Measurements from ENCODE around the gene ZNF695.

Gene ZNF695

DNA sequence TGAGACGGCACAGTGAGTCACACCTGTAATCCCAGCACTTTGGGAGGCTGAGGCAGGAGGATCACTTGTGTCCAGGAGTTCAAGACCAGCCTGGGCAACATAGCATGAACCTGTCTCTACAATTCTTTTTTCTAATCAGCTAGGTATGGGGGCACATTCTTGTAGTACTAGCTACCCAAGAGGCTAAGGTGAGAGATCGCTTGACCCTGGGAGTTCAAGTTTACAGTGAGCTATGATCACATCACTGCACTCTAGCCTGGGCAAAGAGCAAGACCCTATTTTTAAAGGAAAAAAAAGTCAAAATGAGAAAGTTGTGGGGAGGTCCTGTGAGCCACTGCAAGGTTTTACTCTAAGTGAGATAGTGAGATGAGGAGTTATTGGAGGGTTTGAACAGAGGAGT is 41.4 kb downstream of the ZNF695 start:
- H3K36me3 ChIP-seq = peaks cover 88% of the 10 kb centered on the region
- H3K9ac ChIP-seq = no peak overlapping the region
- 0 out of 2 replicates have a peak, but pooled peaks cover 3% of the 10 kb centered on the region for H3K27me3 ChIP-seq
- H4K20me1 ChIP-seq = no peaks in the 10 kb centered on the region
- no peaks in the 10 kb centered on the region for H3K4me1 ChIP-seq
- no peak overlapping the region for H3K27ac ChIP-seq
- peaks cover 87% of the 10 kb centered on the region for H3K9me3 ChIP-seq
- no peak overlapping the region for H3K4me3 ChIP-seq
- no peak for TF ChIP-seq Cebpa-rat (IDR thresholded peaks at IDR 0.05)
- H3K4me2 ChIP-seq = no peak overlapping the region

- Histone ChIP-seq H3K4me1 (peaks cover 13% of the 10 kb centered on the region), H3K9ac (no peak overlapping the region), H4K20me1 (no peaks in the 10 kb centered on the region), H3K27me3 (no peaks in the 10 kb centered on the region), H3K36me3 (peaks cover 56% of the 10 kb centered on the region), H3K27ac (peak overlapping the region; percentile 42; the same call in 1 of the 2 replicates), H3K4me2 (peak overlapping the region; percentile 50), H3K9me3 (peaks cover 40% of the 10 kb centered on the region), H3K4me3 (no peak overlapping the region)
- no peak for TF ChIP-seq Cebpa-rat (IDR thresholded peaks at IDR 0.05)
These were observed 47.7 kb downstream of the ZNF695 start for GRCh38 chr1:246959944-246960693.

- Histone ChIP-seq H3K27ac (no peak overlapping the region), H3K27me3 (no peaks in the 10 kb centered on the region), H3K4me3 (no peak overlapping the region), H4K20me1 (no peaks in the 10 kb centered on the region), H3K4me2 (no peak overlapping the region), H3K36me3 (peaks cover 52% of the 10 kb centered on the region), H3K9ac (no peak overlapping the region), H3K4me1 (peaks cover 12% of the 10 kb centered on the region), H3K9me3 (peaks cover 23% of the 10 kb centered on the region)
- no peak for TF ChIP-seq Cebpa-rat (IDR thresholded peaks at IDR 0.05)
These were observed 53.7 kb downstream of the ZNF695 start for GRCh38 chr1:246954126-246954525.

- Histone ChIP-seq H3K4me2 (no peak overlapping the region), H3K9ac (no peak overlapping the region), H3K27ac (0 out of 2 replicates have a peak overlapping the region, but pooled peaks have one; percentile 18), H4K20me1 (no peaks in the 10 kb centered on the region), H3K4me3 (no peak overlapping the region), H3K9me3 (peaks cover 7% of the 10 kb centered on the region; the same call in 1 of the 2 replicates), H3K4me1 (peaks cover 13% of the 10 kb centered on the region), H3K27me3 (no peaks in the 10 kb centered on the region), H3K36me3 (peaks cover 27% of the 10 kb centered on the region)
- TF ChIP-seq Cebpa-rat (IDR thresholded peaks at IDR 0.05) = no peak
These were observed 56.4 kb downstream of the ZNF695 start for GRCh38 chr1:246951413-246951812.

DNA sequence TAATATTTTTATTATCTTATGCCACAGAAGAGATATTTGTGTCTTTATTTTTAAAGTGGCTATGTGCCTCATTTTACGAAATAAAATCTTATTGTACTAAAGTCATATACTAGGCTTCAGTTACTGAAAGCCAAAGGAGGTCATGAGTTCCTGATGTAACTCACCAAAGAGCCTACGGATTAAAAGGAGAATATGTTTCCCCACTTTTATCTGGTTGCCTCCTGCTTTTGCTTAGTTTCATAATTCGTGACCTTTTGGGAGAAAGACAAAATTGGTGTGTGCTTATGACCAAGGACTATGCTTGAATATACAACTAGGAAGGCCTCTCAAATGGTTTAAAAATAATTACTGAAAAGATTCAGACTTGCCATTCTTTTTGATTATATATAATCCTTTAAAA is 57.9 kb downstream of the ZNF695 start:
- Histone ChIP-seq H3K27me3 (no peaks in the 10 kb centered on the region), H3K36me3 (peaks cover 26% of the 10 kb centered on the region), H3K27ac (no peak overlapping the region), H3K4me1 (peaks cover 13% of the 10 kb centered on the region), H3K9me3 (peaks cover 7% of the 10 kb centered on the region; the same call in 1 of the 2 replicates), H3K4me2 (no peak overlapping the region), H3K9ac (no peak overlapping the region), H4K20me1 (no peaks in the 10 kb centered on the region), H3K4me3 (no peak overlapping the region)
- no peak for TF ChIP-seq Cebpa-rat (IDR thresholded peaks at IDR 0.05)

GRCh38 chr1:246947255-246947654 is 60.6 kb downstream of the ZNF695 start:
- no peak overlapping the region for H3K9ac ChIP-seq
- H3K36me3 ChIP-seq = peaks cover 41% of the 10 kb centered on the region
- peaks cover 7% of the 10 kb centered on the region; the same call in 1 of the 2 replicates for H3K9me3 ChIP-seq
- no peak overlapping the region for H3K27ac ChIP-seq
- H3K27me3 ChIP-seq = no peaks in the 10 kb centered on the region
- peaks cover 13% of the 10 kb centered on the region for H3K4me1 ChIP-seq
- no peak for TF ChIP-seq Cebpa-rat (IDR thresholded peaks at IDR 0.05)
- no peak overlapping the region for H3K4me3 ChIP-seq
- H4K20me1 ChIP-seq = no peaks in the 10 kb centered on the region
- no peak overlapping the region for H3K4me2 ChIP-seq

DNA sequence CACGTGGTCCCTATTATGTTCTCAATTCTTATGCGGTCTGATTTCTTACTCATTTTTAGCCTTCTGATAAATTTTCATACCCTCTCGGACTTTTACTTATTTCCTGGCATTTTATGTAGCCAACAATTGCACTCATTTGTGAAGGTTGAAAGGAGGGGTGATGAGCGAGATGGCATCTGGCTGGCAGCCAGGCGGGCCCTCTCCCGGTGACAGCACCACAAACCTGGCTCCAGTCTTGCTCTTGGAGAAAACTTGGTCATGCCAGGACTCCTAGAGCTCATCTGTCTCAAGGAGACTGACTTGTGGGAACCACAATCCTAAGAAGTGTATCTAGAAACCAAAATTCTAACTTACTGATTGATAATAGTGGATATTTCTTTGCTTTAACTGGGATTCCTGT is 61.5 kb downstream of the ZNF695 start:
- peaks cover 3% of the 10 kb centered on the region; the same call in 1 of the 2 replicates for H3K9me3 ChIP-seq
- H4K20me1 ChIP-seq = no peaks in the 10 kb centered on the region
- peaks cover 35% of the 10 kb centered on the region for H3K36me3 ChIP-seq
- no peak overlapping the region for H3K4me3 ChIP-seq
- H3K9ac ChIP-seq = no peak overlapping the region
- H3K27me3 ChIP-seq = no peaks in the 10 kb centered on the region
- no peak for TF ChIP-seq Cebpa-rat (IDR thresholded peaks at IDR 0.05)
- H3K27ac ChIP-seq = no peak overlapping the region
- H3K4me2 ChIP-seq = no peak overlapping the region
- 0 out of 2 replicates have a peak, but pooled peaks cover 6% of the 10 kb centered on the region for H3K4me1 ChIP-seq
